H1 (cell line): Measurements from ENCODE around the gene HBEGF. TPM values are rescaled to one million over a fixed set of nuclear protein-coding genes. Genes with fewer than 3 reads are reported as not detected.

Source experiments
- CTCF ChIA-PET: fragments of 300-600 bp; sonication (Branson Sonifier 250); formaldehyde crosslinking; loops from one replicate; lab custom pipeline; 2021; ENCODE audit not compliant: partially characterized antibody; lab: Charles Lee
- POLR2A ChIA-PET: fragments of 300-600 bp; sonication (Branson Sonifier 250); formaldehyde crosslinking; loops from one replicate; lab custom pipeline; 2021; ENCODE audit warnings: inconsistent platforms; ENCODE audit not compliant: partially characterized antibody; lab: Charles Lee
- DNase-seq, 2 experiments: peaks; one replicate each; pipeline versions ENCODE4 v3.0.0 to v3.0.0-alpha.2; 2010 to 2022; ENCODE audit warnings: low spot score in 2 of 2, low read depth in 1 of 2, mixed read lengths in 1 of 2
- FAIRE-seq: peaks from 2 replicates; lab custom pipeline; 2011; peaks lifted over from hg19 to GRCh38; lab: Jason Lieb, UNC
- H2AFZ ChIP-seq: 2 replicates; pipeline ENCODE4 v1.8.1; 2012; ENCODE audit warnings: low read length, inconsistent platforms
- H2AK5ac ChIP-seq: 2 replicates; pipeline ENCODE4 v1.6.1; 2013; ENCODE audit warnings: low read depth, low read length
- H2BK120ac ChIP-seq: replicated peaks from 2 replicates; pipeline ENCODE3; 2013; ENCODE audit warnings: low read depth, low read length, inconsistent platforms
- H2BK12ac ChIP-seq: 2 replicates; pipeline ENCODE4 v1.6.1; 2013; ENCODE audit warnings: low read depth, low read length
- H2BK15ac ChIP-seq: 2 replicates; pipeline ENCODE4 v1.6.1; 2013; ENCODE audit warnings: low read length
- H2BK20ac ChIP-seq: 2 replicates; pipeline ENCODE4 v1.6.1; 2013; ENCODE audit warnings: low read length
- H2BK5ac ChIP-seq: 2 replicates; pipeline ENCODE4 v1.6.1; 2013; ENCODE audit warnings: low read depth, low read length
- H3K14ac ChIP-seq: 2 replicates; pipeline ENCODE4 v1.6.1; 2013; ENCODE audit warnings: inconsistent platforms; ENCODE audit not compliant: insufficient read length
- H3K18ac ChIP-seq: 2 replicates; pipeline ENCODE4 v1.6.1; 2013; ENCODE audit warnings: low read length; ENCODE audit errors: extremely low read depth
- H3K23ac ChIP-seq: 2 replicates; pipeline ENCODE4 v1.6.1; 2013; ENCODE audit warnings: inconsistent platforms; ENCODE audit not compliant: insufficient read length
- H3K23me2 ChIP-seq: 2 replicates; pipeline ENCODE4 v1.6.1; 2013; ENCODE audit warnings: low read depth, low read length
- H3K27ac ChIP-seq: 2 replicates; pipeline ENCODE4 v1.6.1; 2011; ENCODE audit warnings: low read depth, low read length, inconsistent platforms
- H3K27me3 ChIP-seq, 4 experiments: replicated peaks in 1 of 4; 1 replicate in 1 of 4; 2 replicates in 3 of 4; pipeline versions ENCODE4 v1.6.1 to v1.8.1; 2011 to 2013; ENCODE audit warnings: low read length in 3 of 4, mild to moderate bottlenecking in 3 of 4, inconsistent platforms in 2 of 4, mixed read lengths in 2 of 4, moderate library complexity in 1 of 4; ENCODE audit not compliant: control insufficient read depth in 3 of 4, insufficient read depth in 3 of 4; ENCODE audit errors: extremely low read depth in 1 of 4
- H3K36me3 ChIP-seq, 4 experiments: 2 replicates each; pipeline versions ENCODE4 v1.6.1 to v1.8.1; 2011 to 2013; ENCODE audit warnings: mild to moderate bottlenecking in 4 of 4, low read length in 3 of 4, moderate library complexity in 2 of 4, control low read depth in 1 of 4, inconsistent platforms in 1 of 4; ENCODE audit not compliant: insufficient read depth in 4 of 4, control insufficient read depth in 2 of 4
- H3K4ac ChIP-seq: replicated peaks from 2 replicates; pipeline ENCODE3; 2013; ENCODE audit warnings: low read length, low read depth, mixed read lengths, inconsistent platforms; ENCODE audit not compliant: insufficient read length
- H3K4me1 ChIP-seq, 4 experiments: replicated peaks in 1 of 4; 1 replicate in 1 of 4; 2 replicates in 3 of 4; pipeline versions ENCODE4 v1.6.1 to v1.8.1; 2011 to 2013; ENCODE audit warnings: low read length in 3 of 4, inconsistent platforms in 2 of 4, mixed read lengths in 1 of 4; ENCODE audit not compliant: insufficient read depth in 4 of 4, control insufficient read depth in 3 of 4
- H3K4me2 ChIP-seq, 2 experiments: 2 replicates each; pipeline versions ENCODE4 v1.6.1 to v1.8.1; 2011 to 2013; ENCODE audit warnings: low read depth in 2 of 2, low read length in 2 of 2, control low read depth in 1 of 2, inconsistent platforms in 1 of 2, mild to moderate bottlenecking in 1 of 2; ENCODE audit not compliant: insufficient read depth in 1 of 2
- H3K4me3 ChIP-seq, 4 experiments: fragments of 200-600, 300-600 bp in 1 of 4; sonication (generic), shearing (Covaris generic), sonication (Bioruptor Twin) in 1 of 4; 2 replicates each; pipeline versions ENCODE4 v1.5.1 to v1.8.1; 2011 to 2016; ENCODE audit warnings: low read length in 4 of 4, low read depth in 3 of 4, control low read depth in 2 of 4, inconsistent platforms in 2 of 4, mild to moderate bottlenecking in 2 of 4, mixed read lengths in 1 of 4, moderate library complexity in 1 of 4; ENCODE audit not compliant: insufficient read depth in 2 of 4; ENCODE audit errors: extremely low read depth in 1 of 4
- H3K56ac ChIP-seq: replicated peaks from 2 replicates; pipeline ENCODE3; 2013; ENCODE audit warnings: low read depth, mild to moderate bottlenecking, mixed read lengths, low read length, inconsistent platforms; ENCODE audit not compliant: insufficient read length
- H3K79me1 ChIP-seq: 2 replicates; pipeline ENCODE4 v1.6.1; 2013; ENCODE audit warnings: low read depth, low read length, control low read depth
- H3K79me2 ChIP-seq, 2 experiments: 2 replicates each; pipeline versions ENCODE4 v1.6.1 to v1.8.1; 2012 to 2013; ENCODE audit warnings: low read length in 2 of 2, mild to moderate bottlenecking in 2 of 2, inconsistent platforms in 1 of 2; ENCODE audit not compliant: insufficient read depth in 2 of 2, control insufficient read depth in 1 of 2
- H3K9ac ChIP-seq, 4 experiments: replicated peaks in 1 of 4; 1 replicate in 1 of 4; 2 replicates in 3 of 4; pipeline versions ENCODE4 v1.6.1 to v1.8.1; 2011 to 2013; ENCODE audit warnings: low read depth in 3 of 4, low read length in 3 of 4, control low read depth in 2 of 4, mild to moderate bottlenecking in 2 of 4, moderate library complexity in 2 of 4, inconsistent platforms in 1 of 4; ENCODE audit errors: extremely low read depth in 1 of 4
- H3K9me3 ChIP-seq, 2 experiments: 2 replicates each; pipeline versions ENCODE4 v1.6.1 to v1.8.1; 2012 to 2013; ENCODE audit warnings: mild to moderate bottlenecking in 2 of 2, moderate library complexity in 2 of 2, control low read depth in 1 of 2, inconsistent platforms in 1 of 2, low read depth in 1 of 2, low read length in 1 of 2, mixed read lengths in 1 of 2; ENCODE audit not compliant: insufficient read depth in 2 of 2
- H4K20me1 ChIP-seq, 2 experiments: replicated peaks in 1 of 2; 2 replicates each; pipeline versions ENCODE3 to v1.8.1; 2011 to 2013; ENCODE audit warnings: inconsistent platforms in 2 of 2, low read length in 2 of 2, mild to moderate bottlenecking in 1 of 2; ENCODE audit not compliant: insufficient read depth in 2 of 2, control insufficient read depth in 1 of 2
- H4K5ac ChIP-seq: 2 replicates; pipeline ENCODE4 v1.6.1; 2013; ENCODE audit warnings: low read length, low read depth, mixed read lengths, inconsistent platforms; ENCODE audit not compliant: insufficient read length
- H4K8ac ChIP-seq: 2 replicates; pipeline ENCODE4 v1.8.0; 2013; ENCODE audit warnings: mild to moderate bottlenecking, moderate library complexity, low read length, inconsistent platforms; ENCODE audit not compliant: insufficient read depth; ENCODE audit errors: extremely low read depth
- H4K91ac ChIP-seq: replicated peaks from 2 replicates; pipeline ENCODE3; 2013; ENCODE audit warnings: low read length, mixed read lengths, inconsistent platforms; ENCODE audit not compliant: insufficient read length
- ASH2L ChIP-seq: fragments of 200-600, 300-600 bp; sonication (generic); IDR thresholded peaks from one replicate; pipeline ENCODE4 v1.7.1; 2017; ENCODE audit warnings: low read length
- CHD2 ChIP-seq: IDR thresholded peaks from 2 replicates; pipeline ENCODE4 v1.6.1; 2012; ENCODE audit warnings: low read length, improper control_type of control experiment
- FOSL1 ChIP-seq: IDR thresholded peaks from 2 replicates; pipeline ENCODE4 v1.6.1; 2011; ENCODE audit warnings: mild to moderate bottlenecking, low read depth, low read length, moderate library complexity; ENCODE audit not compliant: insufficient read depth
- HDAC2 ChIP-seq, 2 experiments: fragments of 300-600 bp in 1 of 2; sonication (generic) in 1 of 2; IDR thresholded peaks; 2 replicates each; pipeline ENCODE4 v1.6.1; 2011 to 2012; ENCODE audit warnings: low read depth in 2 of 2, low read length in 2 of 2, mild to moderate bottlenecking in 2 of 2, moderate library complexity in 2 of 2, borderline replicate concordance in 1 of 2, inconsistent platforms in 1 of 2
- NRF1 ChIP-seq: IDR thresholded peaks from 2 replicates; pipeline ENCODE4 v1.6.1; 2011; ENCODE audit warnings: mild to moderate bottlenecking, low read depth, low read length, improper control_type of control experiment
- RAD21 ChIP-seq, 2 experiments: IDR thresholded peaks in 1 of 2; conservative IDR thresholded peaks in 1 of 2; 2 replicates each; pipeline ENCODE4 v1.6.1; 2011; ENCODE audit warnings: low read depth in 2 of 2, low read length in 2 of 2, improper control_type of control experiment in 1 of 2, inconsistent platforms in 1 of 2, mild to moderate bottlenecking in 1 of 2, moderate library complexity in 1 of 2
- TBP ChIP-seq: IDR thresholded peaks from 2 replicates; pipeline ENCODE4 v1.6.1; 2011; ENCODE audit warnings: low read depth, low read length, improper control_type of control experiment
- WGBS, 2 experiments: shearing (Covaris generic) in 1 of 2; methylation state at CpG; one replicate each; pipeline versions ENCODE4 v1.1.6 to v1.1.7; 2013 to 2015; ENCODE audit warnings: low lambda C conversion rate in 2 of 2, mixed read lengths in 2 of 2, inconsistent platforms in 1 of 2, low coverage in 1 of 2, missing lambda C conversion rate in 1 of 2; ENCODE audit not compliant: insufficient replicate concordance in 2 of 2, insufficient coverage in 1 of 2, insufficient read length in 1 of 2; ENCODE audit errors: extremely low coverage in 1 of 2, missing lambda C conversion rate in 1 of 2; 5-methylcytosine and 5-hydroxymethylcytosine counted together
- polyA plus RNA-seq, 7 experiments: library from polyadenylated mRNA; depleted of rRNA in 3 of 7; stranded (reverse) in 5 of 7; unstranded in 2 of 7; fragments of >200 nt in 5 of 7; fragments of 200-250 nt in 2 of 7; gene quantifications; 1 replicate in 5 of 7; 2 replicates in 1 of 7; 4 replicates in 1 of 7; pipeline versions ENCODE4 v1.2.1 to v1.2.3, GENCODE V29; 2011 to 2013; ENCODE audit warnings: missing spikeins in 2 of 7, mixed read lengths in 2 of 7
- total RNA-seq: library from RNA; stranded (reverse); fragmentation: NEBNext Ultra II Directional; extraction: Animal tissue kit (Norgen Biotek cat#: 25700); gene quantifications from 2 replicates; pipeline ENCODE4 v1.2.1, GENCODE V29; 2021
- TF ChIP-seq, protein P1 (sequence below): IDR thresholded peaks from 2 replicates; pipeline ENCODE4 v1.6.1; 2011; ENCODE audit warnings: low read depth, mild to moderate bottlenecking, low read length; ENCODE audit not compliant: insufficient read depth

HBEGF gene
- total and polyA plus RNA-seq, 2 of the 8 experiments (the other 6 are each of a cell fraction or from before 2014, with no cell fraction given), result 2.4 to 2.5 TPM

DNA sequence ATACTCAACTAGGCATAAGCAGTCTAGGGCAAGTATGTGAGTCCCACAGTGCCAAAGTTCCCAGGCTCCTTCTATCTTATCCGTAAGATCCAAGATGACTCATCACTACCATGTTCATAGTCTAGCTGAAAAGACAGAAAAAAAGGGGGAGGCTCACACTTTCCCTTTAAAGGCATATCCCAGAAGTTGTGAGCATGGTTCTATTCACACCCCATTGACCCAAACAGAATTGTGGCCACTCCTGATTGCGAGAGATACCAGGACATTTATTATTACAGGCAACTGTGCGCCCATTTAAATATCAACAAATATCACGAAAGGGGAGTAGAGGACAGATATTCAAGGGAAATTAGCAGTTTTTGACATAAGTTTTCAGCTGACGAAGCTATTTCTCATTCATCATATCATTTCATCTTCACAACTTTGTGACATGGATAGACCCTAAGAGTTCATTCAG is 35.4 kb downstream of the HBEGF start:
- no peak overlapping the region for H3K4me2 ChIP-seq

More for the DNA sequence above, 35.4 kb downstream of the HBEGF start:
- H2BK15ac ChIP-seq, result no peak overlapping the region
- H3K79me1 ChIP-seq, result no peaks in the 10 kb centered on the region
- no peak overlapping the region for H2AK5ac ChIP-seq
- no peaks in the 10 kb centered on the region for H3K9me3 ChIP-seq
- TF ChIP-seq TBP (no peak), HDAC2 (IDR thresholded peaks at IDR 0.05; ENCODE audit: borderline replicate concordance in 1 of 2, low read depth in 2 of 2, low read length in 2 of 2) (no peak), RAD21 (IDR thresholded peaks at IDR 0.05 in 1 of 2, conservative IDR thresholded peaks at IDR 0.05 in 1 of 2; ENCODE audit: low read depth in 2 of 2, low read length in 2 of 2) (no peak), NRF1 (no peak), ASH2L (no peak), FOSL1 (no peak), CHD2 (no peak)
- TF ChIP-seq, protein P1, sequence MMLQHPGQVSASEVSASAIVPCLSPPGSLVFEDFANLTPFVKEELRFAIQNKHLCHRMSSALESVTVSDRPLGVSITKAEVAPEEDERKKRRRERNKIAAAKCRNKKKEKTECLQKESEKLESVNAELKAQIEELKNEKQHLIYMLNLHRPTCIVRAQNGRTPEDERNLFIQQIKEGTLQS, result no peak
- FAIRE-seq (no peak), DNase-seq (no peak)
- CTCF ChIA-PET, result interaction anchor here (0.9 to 2.3 kb wide), 5 partner anchors 35 to 69 kb away, joined by 4 to 8 read pairs (median 6); partner anchors contain the start of gene HBEGF
- H3K4me1 ChIP-seq, result peaks cover 0 to 2% (median 0%) of the 10 kb centered on the region in 4 experiments; a peak in 2 of 7 replicates
- WGBS, 2 experiments, result 88% methylated on average over 5 of the region's 5 CpGs; no CpG with 5 or more reads in 1 of the 2 experiments
- no peaks in the 10 kb centered on the region for H3K79me2 ChIP-seq
- H3K4me3 ChIP-seq, result no peak overlapping the region
- no peaks in the 10 kb centered on the region for H4K20me1 ChIP-seq
- no peak overlapping the region for H2BK20ac ChIP-seq
- H3K9ac ChIP-seq, result no peak overlapping the region
- H3K23me2 ChIP-seq, result 0 out of 2 replicates have a peak, but pooled peaks cover 2% of the 10 kb centered on the region
- no peak overlapping the region for H3K14ac ChIP-seq
- H2BK5ac ChIP-seq, result no peak overlapping the region
- no peak overlapping the region for H4K5ac ChIP-seq
- no peak overlapping the region for H3K18ac ChIP-seq
- no peak overlapping the region for H3K27ac ChIP-seq
- no peak overlapping the region for H2BK12ac ChIP-seq
- H4K8ac ChIP-seq, result no peak overlapping the region
- H2AFZ ChIP-seq, result no peak overlapping the region
- H3K27me3 ChIP-seq, result no peaks in the 10 kb centered on the region
- no peak overlapping the region for H3K56ac ChIP-seq
- no peak overlapping the region for H3K23ac ChIP-seq
- POLR2A ChIA-PET, result interaction anchor here (1.6 to 2.1 kb wide), 2 partner anchors 8 to 35 kb away, joined by 5 to 8 read pairs; partner anchors contain the start of genes HBEGF and PFDN1
- H4K91ac ChIP-seq, result no peak overlapping the region
- H2BK120ac ChIP-seq, result no peak overlapping the region
- H3K4ac ChIP-seq, result no peak overlapping the region
- H3K36me3 ChIP-seq, result no peaks in the 10 kb centered on the region
